SK-N-SH treated with all-trans-retinoic acid at 6 μM for 48 hours (cell line): Measurements from ENCODE around the gene MX2.

Source experiments
- ARNTL ChIP-seq: fragments of 450-650 bp; formaldehyde crosslinking; IDR thresholded peaks from 2 replicates; pipeline ENCODE4 v1.5.0; 2020; ENCODE audit warnings: low read depth, mild to moderate bottlenecking, moderate library complexity, borderline replicate concordance
- OSR1 ChIP-seq: fragments of 250-450 bp; sonication (Bioruptor Pico); IDR thresholded peaks from 2 replicates; pipeline ENCODE4 v1.8.0; 2022; ENCODE audit warnings: moderate library complexity, mild to moderate bottlenecking, inconsistent platforms
- PPARA ChIP-seq: fragments of 250-450 bp; sonication (Bioruptor Pico); IDR thresholded peaks from 2 replicates; pipeline ENCODE4 v1.5.0; 2020; ENCODE audit warnings: mild to moderate bottlenecking, borderline replicate concordance
- TOX ChIP-seq: fragments of 250-450 bp; sonication (Bioruptor Pico); IDR thresholded peaks from 2 replicates; pipeline ENCODE4 v1.8.0; 2021; ENCODE audit warnings: mild to moderate bottlenecking, moderate library complexity, borderline replicate concordance
- ZC3H10 ChIP-seq: fragments of 250-450 bp; sonication (Bioruptor Pico); IDR thresholded peaks from 2 replicates; pipeline ENCODE4 v1.5.1; 2021; ENCODE audit warnings: mild to moderate bottlenecking, moderate library complexity
- ZFP3 ChIP-seq: fragments of 250-450 bp; sonication (Bioruptor Pico); IDR thresholded peaks from 2 replicates; pipeline ENCODE4 v1.5.0; 2020; ENCODE audit warnings: mild to moderate bottlenecking, moderate library complexity
- ZFP30 ChIP-seq: fragments of 450-650 bp; formaldehyde crosslinking; IDR thresholded peaks from 2 replicates; pipeline ENCODE4 v1.5.0; 2022; ENCODE audit warnings: mild to moderate bottlenecking, moderate library complexity
- ZNF565 ChIP-seq: fragments of 450-650 bp; formaldehyde crosslinking; conservative IDR thresholded peaks from 2 replicates; pipeline ENCODE4 v1.5.0; 2020; ENCODE audit warnings: low read depth, mild to moderate bottlenecking, moderate library complexity
- ZNF70 ChIP-seq: fragments of 450-650 bp; formaldehyde crosslinking; IDR thresholded peaks from 2 replicates; pipeline ENCODE4 v1.5.0; 2020; ENCODE audit warnings: mild to moderate bottlenecking, moderate library complexity
- TF ChIP-seq, protein P1 (sequence below): fragments of 250-450 bp; sonication (Bioruptor Pico); IDR thresholded peaks from 2 replicates; pipeline ENCODE4 v1.8.0; 2020; ENCODE audit warnings: mild to moderate bottlenecking, moderate library complexity, borderline replicate concordance

DNA sequence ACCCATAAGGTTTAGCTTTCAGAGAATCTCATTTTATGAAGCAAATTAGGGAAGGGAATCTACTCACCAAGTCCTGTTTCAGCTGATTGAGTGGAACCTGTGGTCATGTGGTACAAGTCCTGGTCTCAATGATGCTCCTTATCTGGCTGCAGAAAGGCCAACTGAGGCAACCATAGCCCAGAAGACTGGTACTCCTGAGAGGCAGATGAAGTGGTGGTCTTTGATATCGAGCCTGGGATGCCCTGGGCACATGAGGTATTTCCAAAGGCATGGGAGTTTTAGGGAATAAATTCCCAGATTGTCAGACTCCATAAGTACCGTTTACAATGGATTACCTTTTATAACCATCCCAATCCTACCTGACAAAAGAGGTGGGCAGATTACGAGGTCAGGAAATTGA, 67.5 kb downstream of the MX2 start:
- TF ChIP-seq ZFP30 (CRISPR knock-in tag) (no peak), OSR1 (CRISPR knock-in tag) (no peak), PPARA (CRISPR knock-in tag) (no peak), ZNF70 (CRISPR knock-in tag) (no peak), ZC3H10 (no peak), TOX (CRISPR knock-in tag) (no peak), ZFP3 (CRISPR knock-in tag) (no peak), ARNTL (no peak), ZNF565 (CRISPR knock-in tag) (no peak)
- TF ChIP-seq, protein P1, sequence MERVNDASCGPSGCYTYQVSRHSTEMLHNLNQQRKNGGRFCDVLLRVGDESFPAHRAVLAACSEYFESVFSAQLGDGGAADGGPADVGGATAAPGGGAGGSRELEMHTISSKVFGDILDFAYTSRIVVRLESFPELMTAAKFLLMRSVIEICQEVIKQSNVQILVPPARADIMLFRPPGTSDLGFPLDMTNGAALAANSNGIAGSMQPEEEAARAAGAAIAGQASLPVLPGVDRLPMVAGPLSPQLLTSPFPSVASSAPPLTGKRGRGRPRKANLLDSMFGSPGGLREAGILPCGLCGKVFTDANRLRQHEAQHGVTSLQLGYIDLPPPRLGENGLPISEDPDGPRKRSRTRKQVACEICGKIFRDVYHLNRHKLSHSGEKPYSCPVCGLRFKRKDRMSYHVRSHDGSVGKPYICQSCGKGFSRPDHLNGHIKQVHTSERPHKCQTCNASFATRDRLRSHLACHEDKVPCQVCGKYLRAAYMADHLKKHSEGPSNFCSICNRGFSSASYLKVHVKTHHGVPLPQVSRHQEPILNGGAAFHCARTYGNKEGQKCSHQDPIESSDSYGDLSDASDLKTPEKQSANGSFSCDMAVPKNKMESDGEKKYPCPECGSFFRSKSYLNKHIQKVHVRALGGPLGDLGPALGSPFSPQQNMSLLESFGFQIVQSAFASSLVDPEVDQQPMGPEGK = no peak
